NOMO-1 (cell line): ENCODE data around the gene LGALS8.

Experiments
- DNase-seq, 2 experiments: peaks; one replicate each; lab custom pipeline; 2025; ENCODE audit not compliant: unreplicated experiment in 2 of 2; lab: John Stamatoyannopoulos, UW

LGALS8 gene

DNA sequence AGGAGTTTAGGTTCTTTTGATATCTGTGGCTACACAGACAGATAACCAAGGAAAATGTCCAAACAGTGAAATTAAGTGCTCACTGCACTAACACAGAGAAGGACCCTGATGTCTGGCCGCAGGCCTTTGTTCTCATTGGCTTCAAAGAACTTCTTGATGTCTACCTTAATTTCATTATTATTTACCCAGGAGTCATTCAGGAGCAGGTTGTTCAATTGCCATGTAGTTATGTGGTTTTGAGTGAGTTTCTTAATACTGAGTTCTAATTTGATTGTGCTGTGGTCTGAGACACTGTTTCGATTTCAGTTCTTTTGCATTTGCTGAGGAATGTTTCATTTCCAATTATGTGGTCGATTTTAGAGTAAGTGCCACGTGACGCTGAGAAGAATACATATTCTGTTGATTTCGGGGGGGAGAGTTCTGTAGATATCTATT is 15.2 kb upstream of the LGALS8 start:
- DNase-seq, result peak in 1 of 2 experiments; percentile 2

DNA sequence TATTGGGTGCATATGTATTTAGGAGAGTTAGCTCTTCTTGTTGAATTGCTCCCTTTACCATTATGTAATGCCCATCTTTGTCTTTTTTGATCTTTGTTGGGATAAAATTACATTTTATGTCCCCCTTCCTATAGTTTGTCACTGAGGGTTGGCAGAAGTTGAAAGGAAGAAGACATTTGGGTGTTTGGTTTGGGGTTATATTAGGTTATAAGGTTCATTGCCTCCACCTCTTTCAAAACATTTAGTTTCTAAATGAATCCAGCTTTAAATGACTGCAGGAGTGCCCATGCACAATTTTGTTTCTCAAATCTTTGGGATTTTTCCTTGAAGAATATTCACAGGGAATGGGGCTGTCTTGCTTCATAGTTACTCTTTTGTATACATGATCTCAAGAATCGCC is 14.6 kb upstream of the LGALS8 start:
- DNase-seq, result no peak

DNA sequence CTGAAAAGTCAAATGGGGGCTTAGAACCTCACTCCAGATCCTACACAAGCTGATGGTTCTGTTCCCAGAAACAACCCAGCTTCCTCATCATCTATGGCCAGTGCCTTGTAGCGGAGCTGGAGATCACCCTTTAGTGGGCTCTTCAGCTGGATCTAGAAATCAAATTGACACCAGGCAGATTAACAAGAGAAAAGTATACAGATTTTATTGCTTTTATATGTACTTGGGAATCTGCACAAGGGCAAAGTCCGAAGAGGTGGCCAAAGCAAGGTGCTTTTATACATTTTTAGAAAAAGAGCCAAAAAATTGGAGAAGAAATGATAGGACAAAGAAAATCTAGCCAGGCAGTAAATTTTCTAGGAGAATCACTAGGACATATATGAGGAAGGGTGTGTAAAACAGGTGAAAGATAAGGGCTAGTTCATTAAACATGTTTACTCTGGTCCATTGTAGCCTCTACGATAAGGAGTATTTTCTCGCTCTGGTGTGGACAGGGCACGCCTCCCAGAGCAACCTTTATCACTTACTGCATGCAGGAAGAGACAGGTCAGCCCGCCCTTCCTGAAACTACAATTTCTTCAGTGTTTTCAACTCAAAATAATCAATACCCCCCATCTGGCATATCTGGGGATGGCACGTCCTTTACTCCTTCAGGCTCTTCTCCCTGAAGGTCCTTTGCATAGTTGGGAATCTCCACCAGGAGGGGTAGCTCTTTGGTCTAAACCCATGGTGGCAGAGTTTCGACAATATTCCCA is 14.0 kb upstream of the LGALS8 start:
- no peak for DNase-seq

DNA sequence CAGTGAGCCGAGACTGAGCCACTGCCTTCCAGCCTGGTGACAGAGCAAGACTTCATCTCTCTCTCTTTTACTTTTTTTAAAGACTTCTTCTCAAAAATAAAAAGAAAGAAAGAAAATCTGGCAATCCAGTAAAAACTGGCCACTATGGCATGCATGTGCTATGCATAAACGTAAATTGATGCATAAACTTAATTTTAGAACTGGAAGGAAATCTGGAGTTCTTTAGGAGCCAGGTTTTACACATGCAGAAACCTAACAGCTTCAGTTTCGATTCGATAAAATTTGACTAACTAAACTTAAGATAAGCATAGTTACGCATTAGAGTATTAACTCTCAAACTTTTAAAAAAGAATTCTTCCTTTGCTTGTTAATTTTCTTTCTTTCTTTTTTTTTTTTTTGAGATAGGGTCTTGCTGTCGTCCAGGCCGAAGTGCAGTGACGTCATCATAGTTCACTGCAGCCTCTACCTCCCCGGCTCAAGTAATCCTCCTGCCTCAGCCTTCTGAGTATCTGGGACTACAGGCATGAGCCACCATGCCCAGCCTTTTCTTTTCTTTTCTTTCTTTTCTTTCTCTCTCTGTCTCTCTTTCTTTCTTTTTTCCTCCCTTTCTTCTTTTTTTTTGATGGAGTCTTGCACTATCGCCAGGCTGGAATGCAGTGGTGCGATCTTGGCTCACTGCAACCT is 11.9 kb upstream of the LGALS8 start:
- DNase-seq, result no peak

DNA sequence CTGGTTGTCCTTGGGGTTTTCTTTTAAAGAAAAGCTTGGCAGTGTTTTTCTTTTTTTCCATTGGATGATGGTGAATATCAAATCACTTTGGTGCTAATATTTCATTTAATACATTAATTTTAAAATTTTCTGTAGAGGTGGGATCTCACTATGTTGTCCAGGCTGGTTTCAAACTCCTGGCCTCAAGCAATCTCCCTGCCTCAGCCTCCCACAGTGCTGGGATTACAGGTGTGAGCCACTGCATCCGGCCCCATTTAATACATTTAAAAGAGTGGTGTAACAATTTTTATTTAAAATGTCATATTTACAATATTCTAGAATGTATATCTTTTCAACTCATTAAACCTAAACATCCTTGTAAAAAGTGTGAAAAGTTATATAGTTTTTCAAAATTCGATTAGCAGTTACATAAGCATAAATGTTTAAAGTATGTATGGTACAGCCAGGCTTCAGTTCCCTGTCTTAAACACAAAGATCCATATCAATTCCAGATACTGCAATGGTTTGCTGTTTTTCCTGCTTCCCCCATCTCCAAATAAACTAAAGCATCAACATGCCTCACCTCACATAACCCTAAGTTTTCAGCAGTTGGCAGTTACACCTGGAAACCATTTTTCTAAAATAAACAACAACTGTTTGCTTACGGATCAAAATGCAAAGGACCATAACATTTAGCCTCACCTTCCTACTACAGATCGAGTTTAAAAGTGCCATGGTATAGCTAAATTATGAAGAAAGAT is 8.9 kb upstream of the LGALS8 start:
- DNase-seq, result no peak

DNA sequence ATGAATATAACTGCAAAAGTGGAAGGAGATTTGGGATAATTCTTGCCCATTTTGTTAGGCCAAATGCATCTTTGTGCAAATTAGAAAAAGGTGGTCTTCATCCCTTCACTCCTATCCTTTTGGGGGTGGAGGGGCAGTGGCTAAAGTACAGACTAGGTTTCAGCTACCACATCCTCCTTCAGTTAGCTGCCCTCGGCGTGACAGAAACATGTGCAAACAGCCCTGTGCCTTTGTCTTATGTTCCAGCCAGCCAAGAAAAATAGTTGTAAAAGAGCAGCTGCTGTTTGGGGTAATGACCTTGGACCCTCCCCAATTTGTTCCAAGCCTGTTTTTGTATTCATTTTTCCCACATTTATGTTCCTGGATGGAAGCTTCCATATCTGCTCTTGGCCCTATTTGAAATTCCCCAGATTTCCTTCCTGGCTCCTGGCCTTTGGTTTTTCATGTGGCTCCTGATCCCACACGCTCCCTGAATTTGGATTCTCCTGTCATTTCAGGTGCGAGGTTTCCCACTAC is 8.3 kb upstream of the LGALS8 start:
- no peak for DNase-seq

DNA sequence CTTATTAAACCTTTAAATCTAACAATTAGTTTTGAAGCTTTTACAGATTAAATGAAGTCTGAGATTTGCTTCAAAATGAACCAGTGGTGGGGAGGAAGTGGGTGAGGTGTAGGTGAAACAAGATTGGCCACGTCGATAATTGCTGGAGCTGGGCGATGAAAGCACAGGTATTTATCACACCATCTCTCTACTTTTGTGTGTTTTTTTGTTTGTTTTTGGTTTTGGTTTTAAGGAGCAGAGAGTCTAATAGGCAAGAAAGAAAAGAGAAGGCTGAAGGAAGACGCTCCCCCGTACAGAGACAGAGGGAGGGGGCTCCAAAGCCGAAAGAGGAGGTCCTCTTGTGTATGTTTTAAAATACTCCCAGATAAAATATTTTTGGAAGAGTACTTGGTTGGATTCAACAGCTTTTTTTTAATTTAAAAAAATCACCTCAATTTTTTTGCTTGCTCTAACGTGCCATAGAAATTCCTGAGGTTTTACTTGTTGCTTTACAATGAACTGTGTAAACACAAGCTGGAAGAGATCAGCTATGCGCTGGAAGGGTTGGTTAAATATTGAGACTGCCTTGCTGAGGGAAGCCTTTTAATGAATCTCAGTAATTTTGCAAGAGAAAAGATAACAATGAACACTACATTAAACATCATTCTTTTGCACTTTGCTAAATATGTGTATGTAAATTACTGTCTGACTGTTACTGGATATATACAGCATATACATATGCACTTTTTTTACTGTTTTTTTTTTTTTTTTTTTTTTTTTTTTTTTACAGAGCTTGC is 6.7 kb upstream of the LGALS8 start:
- DNase-seq, result no peak

DNA sequence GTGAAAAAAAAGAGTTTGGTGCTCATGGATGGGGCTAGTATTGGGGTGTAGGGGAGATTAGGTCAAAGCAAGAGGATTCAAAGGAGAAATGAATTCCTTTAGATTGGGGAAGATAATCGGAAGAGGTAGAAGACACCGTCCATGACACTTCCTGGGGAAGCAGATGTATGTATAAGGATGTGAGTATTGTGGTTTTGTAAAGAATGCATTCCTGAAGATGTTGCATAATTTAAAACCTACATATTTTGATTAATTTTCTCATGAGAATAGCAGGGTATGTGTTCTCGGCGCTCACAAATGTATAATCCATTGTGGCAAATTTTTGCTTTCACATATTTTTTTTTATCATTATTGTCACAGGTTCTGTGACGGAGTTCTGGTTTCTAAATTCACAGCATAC is 5.5 kb upstream of the LGALS8 start:
- DNase-seq, result peak in 1 of 2 experiments; percentile 51

DNA sequence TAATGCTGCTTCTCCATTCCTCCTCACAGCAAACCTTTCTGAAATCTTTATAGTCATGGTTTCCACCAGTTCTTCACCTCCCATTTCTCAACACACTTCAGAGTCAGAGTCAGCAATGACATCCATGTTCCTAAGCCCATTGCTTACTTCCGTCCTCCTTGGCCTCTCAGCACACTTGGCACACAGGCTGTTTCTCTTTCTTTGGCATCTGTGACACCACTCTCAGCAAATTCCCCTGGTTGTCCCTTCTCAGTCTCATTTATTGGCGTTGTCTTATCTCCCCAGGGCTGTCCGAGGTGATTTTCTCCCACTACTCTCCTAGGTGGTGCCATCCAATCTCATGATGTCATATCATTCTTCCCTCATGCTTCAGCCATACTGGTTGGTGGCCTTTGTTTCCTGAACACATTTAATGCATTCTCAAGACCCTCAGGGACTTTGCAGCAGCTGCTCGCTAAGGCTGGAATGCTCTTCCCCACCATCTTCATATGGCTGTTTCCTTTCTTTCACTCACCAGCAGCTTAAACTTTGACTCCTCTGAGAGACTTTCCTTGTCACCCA is 3.3 kb upstream of the LGALS8 start:
- DNase-seq, result no peak

DNA sequence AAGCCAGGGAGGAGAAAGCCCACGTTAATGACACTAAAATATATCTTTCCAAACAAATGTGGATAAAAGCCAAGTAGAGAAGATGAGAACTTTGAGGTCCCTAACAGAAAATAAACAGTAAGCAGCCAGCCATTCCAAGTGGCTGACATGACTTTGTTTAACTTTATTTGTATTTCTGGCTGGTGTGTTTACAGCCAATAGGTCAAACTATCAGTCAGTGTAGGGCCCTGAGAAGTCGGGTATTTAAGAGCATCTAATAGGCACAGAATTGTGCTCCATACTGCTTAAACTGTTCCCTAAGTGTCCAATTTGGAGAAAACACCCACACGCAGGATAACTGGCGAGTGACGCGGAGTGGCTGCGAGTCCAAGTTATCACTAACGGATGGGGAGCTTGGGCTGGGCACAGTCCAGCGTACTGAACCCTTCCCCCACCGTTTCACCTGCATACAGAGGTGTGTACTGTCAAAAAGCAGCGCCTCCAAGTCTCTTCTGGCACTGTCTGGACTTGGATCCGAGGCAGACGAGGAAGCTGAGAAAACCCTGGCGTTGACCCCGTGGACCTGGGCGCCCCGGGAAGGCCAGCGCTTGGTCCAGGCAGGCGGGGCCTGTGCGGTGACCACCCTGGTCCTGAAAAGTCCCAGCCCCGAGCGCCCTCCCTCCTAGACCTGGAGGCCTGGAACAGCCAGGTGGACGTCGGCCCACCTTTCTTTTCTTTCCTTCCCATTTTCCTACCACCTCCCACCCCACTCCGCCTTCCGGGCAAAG is 662 bp upstream of the LGALS8 start:
- no peak for DNase-seq

DNA sequence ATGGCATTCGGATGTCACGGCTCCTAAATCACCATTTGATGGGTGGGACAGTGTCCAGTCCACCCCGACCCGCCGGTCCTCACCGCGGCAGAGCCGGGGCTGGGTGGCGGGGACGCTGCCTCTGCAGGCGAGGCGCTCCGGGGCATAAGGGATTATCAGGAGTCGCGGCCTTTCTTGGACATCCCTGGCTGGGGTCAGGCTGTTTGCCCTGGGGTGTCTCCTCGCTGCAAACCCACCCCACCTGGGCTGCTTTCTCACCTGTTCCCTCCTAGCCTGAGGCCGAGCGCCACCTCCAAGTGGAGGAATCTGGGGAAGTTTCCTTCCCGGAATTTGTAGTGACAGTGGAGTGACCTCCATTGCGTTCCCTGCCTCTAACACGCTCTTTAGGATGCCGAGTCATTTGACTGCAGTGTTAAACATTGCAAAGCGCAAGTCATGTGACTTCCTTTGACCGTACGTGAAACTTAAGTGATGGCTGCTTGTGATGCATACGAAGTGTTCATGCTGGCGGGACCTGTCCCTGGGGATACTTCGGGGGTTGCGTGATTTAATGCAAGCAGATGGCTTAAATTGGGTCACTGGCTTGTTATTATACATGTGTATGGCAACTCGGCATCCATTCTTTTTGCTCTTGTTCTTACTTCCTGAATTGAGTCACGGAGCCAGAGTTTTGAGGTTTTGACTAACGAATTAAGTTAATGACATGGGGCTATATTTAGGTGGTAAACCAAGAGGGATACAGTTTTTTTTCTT is 536 bp downstream of the LGALS8 start:
- peak; percentile 54 to 85 for DNase-seq

DNA sequence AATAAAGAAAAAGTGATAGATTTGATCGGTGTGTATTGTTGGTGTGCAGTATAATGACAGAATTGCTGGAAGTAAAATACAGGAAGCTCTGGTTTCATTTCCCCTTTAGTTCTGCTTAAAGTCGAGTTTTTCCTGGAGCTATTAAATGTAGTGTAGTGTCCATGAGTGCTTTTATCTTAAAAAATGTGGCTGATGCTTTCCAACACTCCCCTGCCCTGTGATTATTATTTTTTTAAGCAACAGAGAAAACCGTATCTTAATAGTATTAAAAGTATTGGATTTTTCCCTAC is 1.1 kb downstream of the LGALS8 start:
- DNase-seq, result peak in 1 of 2 experiments; percentile 85

DNA sequence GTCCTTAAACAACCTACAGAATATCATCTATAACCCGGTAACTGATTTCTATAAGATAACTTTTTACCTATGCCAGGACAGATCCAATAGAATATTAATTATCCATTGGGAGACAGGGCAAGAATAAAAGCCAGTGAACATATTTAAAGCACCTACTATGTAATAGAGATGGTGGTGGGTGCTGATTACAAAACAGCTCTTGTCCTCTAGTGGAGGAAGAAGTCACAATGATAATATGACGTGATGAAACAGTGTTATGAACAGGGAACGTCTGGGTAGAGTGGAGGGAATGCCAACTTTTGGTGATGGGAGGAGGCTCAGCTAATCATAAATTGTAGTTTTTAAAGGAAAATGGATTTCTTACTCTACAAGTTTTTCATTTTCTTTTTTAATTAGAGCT is 2.3 kb downstream of the LGALS8 start:
- no peak for DNase-seq

DNA sequence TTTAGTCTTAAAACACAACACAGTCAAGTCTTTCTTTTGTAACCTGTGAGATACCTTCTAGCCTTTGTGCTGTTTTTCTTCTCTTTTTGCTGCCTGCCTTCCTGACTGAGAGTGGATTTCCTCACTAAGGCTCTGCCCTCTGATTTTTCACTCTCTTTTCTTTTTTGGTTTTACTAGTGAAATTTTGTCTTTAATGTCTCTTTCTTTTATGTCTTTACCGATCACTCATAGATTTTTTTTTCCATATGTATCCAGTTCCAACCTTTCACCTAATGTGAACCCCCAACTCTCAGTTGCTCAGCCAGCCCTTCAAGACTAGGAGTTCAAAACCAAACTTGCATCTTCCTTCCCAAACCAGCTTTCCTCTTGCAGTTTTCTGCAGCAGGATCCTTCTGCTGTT is 6.5 kb downstream of the LGALS8 start:
- DNase-seq, result no peak

DNA sequence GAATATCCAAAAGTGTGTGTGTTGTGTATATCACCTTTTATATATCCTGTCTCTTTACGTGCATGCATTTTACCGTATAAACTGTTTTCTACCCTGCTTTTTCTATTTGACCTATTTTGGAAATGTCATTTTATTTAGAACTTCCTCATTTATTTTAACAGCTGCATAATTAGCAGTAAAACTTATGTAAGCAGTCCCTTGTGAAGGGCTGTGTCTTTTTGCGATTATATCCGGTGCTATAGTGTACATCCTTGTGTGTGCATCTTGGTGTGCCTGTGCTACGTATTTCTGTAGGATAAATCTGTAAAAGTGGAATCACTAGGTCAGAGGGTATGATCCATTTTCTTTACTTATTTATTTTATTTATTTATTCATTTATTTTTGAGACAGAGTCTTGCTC is 7.2 kb downstream of the LGALS8 start:
- peak in 1 of 2 experiments; percentile 34 for DNase-seq

DNA sequence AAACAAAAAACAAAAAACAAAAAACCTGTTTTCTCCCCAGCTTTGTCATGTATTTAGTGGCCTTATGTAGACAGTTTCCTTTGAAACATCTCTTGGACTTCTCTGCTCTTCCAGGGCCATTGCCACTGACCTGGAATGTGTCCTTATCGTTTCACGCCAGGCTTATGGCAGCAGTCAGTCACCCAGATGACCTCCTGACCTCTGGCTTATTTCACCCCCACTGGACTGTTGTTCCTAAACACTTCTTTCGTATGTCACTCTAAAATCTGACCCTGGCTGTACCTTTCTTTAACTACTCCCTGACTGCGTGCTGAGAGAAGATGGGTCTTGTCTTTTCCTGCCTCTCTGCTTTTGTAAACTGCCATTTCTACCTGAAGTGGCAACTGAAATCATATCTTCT is 9.1 kb downstream of the LGALS8 start:
- no peak for DNase-seq

DNA sequence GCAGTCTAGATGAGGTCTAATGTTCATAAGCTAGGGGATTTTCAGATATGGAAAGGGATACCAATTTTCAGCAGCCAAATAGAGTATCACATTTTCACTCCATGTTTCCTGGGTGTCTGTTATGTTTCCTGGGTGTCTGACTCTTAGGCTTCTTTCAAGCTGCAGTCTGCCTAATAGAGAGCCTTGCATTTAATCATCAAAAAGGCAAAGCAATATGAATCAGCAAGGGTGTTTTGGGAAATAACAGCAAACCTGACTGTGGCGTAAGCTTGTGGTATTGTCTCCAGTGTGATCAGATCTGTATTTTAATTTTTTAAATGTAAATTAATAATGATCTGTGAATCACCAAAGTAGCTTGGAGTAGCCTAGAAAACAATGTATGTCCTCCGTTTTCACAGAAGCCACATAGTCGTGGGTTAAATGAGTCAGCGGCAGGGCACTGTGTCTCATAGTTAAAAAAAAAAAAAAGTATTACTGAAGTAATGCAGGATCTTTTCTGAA is 10.4 kb downstream of the LGALS8 start:
- DNase-seq, result no peak

DNA sequence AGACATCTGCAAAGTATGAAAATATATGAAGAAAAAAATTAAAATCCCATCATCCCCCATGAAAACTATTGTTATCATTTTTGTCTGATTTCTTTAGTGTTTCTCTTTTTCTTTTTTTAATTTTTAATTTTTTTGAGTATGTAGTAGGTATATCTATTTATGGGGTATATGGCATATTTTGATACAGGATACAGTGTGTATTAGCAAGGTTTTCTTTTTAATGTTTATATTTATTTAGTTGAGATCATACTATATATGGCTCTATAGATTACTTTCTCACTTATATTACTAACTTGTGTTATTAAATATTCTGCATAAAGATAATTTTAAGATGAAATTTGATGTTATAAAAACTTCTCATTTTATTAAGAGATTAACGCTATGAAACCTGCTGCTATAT is 11.4 kb downstream of the LGALS8 start:
- no peak for DNase-seq

DNA sequence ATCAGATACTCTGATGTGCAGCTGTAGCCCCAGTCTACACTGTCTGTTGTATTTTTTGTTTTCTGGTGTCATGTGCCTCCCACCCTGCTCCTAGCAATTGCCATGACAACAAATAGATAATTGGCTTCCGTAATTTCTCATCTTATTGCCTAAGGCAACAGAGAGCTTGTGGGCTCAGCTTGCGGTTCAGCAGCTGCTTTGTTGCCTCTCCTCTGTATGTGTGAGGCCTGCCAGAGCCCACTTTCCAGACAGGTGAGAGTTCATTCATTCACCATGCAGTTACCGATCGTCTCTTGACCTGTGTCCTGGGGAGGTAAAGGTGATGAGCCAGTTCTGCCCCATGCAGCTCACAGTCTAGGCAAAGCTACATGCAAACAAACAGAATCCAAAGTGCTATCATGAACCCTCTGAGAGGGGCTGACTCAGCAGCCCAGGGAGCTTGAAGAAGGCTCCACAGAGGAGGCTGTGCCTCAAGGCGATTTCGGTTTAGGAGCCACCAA is 11.9 kb downstream of the LGALS8 start:
- peak; percentile 76 for DNase-seq
